Natural killer cell (primary cell): Measurements from ENCODE around the gene MTG1. TPM values are rescaled to one million over a fixed set of nuclear protein-coding genes. Genes with fewer than 3 reads are reported as not detected.
"Not testable (repeated sequence)": the region's sequence is repeated elsewhere in the genome, so short reads cannot be mapped to it uniquely, and the experiment has no call there.

Experiments used
- ATAC-seq, 3 donors: fragments of 150-1000 bp in 2 of 3; fragments of 200-7000 bp in 1 of 3; cut with Tn5 transposase; 1 replicate in 1 of 3; 2 replicates in 2 of 3; pipeline ENCODE4 v1.10.0; 2021; ENCODE audit warnings: mild to moderate bottlenecking in 2 of 3, moderate library complexity in 2 of 3
- DNase-seq, 2 donors: peaks; one replicate each; pipeline versions ENCODE4 v3.0.0 to v3.0.0-alpha.2; 2013 to 2021; ENCODE audit warnings: mixed read lengths in 1 of 2
- H3K27ac ChIP-seq: one replicate; pipeline ENCODE4 v1.5.1; 2013; ENCODE audit warnings: mild to moderate bottlenecking, low read length
- H3K27me3 ChIP-seq: one replicate; pipeline ENCODE4 v1.6.1; 2013; ENCODE audit warnings: low read length; ENCODE audit not compliant: control insufficient read depth, insufficient read depth
- H3K36me3 ChIP-seq: one replicate; pipeline ENCODE4 v1.6.1; 2013; ENCODE audit warnings: low read length; ENCODE audit not compliant: control insufficient read depth, insufficient read depth
- H3K4me1 ChIP-seq: one replicate; pipeline ENCODE4 v1.6.1; 2013; ENCODE audit warnings: low read length; ENCODE audit not compliant: control insufficient read depth, insufficient read depth
- H3K4me3 ChIP-seq: one replicate; pipeline ENCODE4 v1.5.1; 2013; ENCODE audit warnings: low read length
- H3K9me3 ChIP-seq: one replicate; pipeline ENCODE4 v1.6.1; 2013; ENCODE audit warnings: low read length; ENCODE audit not compliant: control insufficient read depth, insufficient read depth
- H3K27ac Mint-ChIP-seq, 2 donors: one replicate each; pipeline ENCODE4 v1.8.0; 2022; ENCODE audit warnings: mild to moderate bottlenecking in 2 of 2, mixed read lengths in 2 of 2, moderate library complexity in 1 of 2
- H3K27me3 Mint-ChIP-seq, 2 donors: one replicate each; pipeline ENCODE4 v1.8.0; 2022; ENCODE audit warnings: low read depth in 2 of 2, mixed read lengths in 2 of 2
- H3K36me3 Mint-ChIP-seq: one replicate; pipeline ENCODE4 v1.8.0; 2022; ENCODE audit warnings: mixed read lengths
- H3K4me1 Mint-ChIP-seq, 2 donors: one replicate each; pipeline ENCODE4 v1.8.0; 2022; ENCODE audit warnings: mixed read lengths in 2 of 2
- H3K4me3 Mint-ChIP-seq: one replicate; pipeline ENCODE4 v1.8.0; 2022; ENCODE audit warnings: mild to moderate bottlenecking, moderate library complexity, mixed read lengths
- H3K9me3 Mint-ChIP-seq, 2 donors: one replicate each; pipeline ENCODE4 v1.8.0; 2022; ENCODE audit warnings: mixed read lengths in 2 of 2
- WGBS: methylation state at CpG from one replicate; pipeline ENCODE4 v1.1.7; 2013; ENCODE audit warnings: missing lambda C conversion rate; ENCODE audit not compliant: insufficient coverage; 5-methylcytosine and 5-hydroxymethylcytosine counted together
- intact Hi-C: fragments of 100-400 bp; cut with micrococcal nuclease; formaldehyde crosslinking; loops from one replicate; pipeline ENCODE4 v1.14.2; 2022
- total RNA-seq, 4 donors: library from RNA; stranded (reverse); fragments of 120-200 nt in 1 of 4; gene quantifications; one replicate each; pipeline versions ENCODE4 v1.2.3 to v1.2.4, GENCODE V29; 2013 to 2022
- TF ChIP-seq, protein P1 (sequence below): fragments of 200-600 bp; IDR thresholded peaks from one replicate; pipeline ENCODE4 v1.8.0; 2022; ENCODE audit warnings: antibody characterized with exemption

The MTG1 gene
- total RNA-seq, 3 donors from 2014 or later (not counting 1 experiment from before 2014, with no cell fraction given), result 64.3 to 76.3 (median 67.1) TPM

DNA sequence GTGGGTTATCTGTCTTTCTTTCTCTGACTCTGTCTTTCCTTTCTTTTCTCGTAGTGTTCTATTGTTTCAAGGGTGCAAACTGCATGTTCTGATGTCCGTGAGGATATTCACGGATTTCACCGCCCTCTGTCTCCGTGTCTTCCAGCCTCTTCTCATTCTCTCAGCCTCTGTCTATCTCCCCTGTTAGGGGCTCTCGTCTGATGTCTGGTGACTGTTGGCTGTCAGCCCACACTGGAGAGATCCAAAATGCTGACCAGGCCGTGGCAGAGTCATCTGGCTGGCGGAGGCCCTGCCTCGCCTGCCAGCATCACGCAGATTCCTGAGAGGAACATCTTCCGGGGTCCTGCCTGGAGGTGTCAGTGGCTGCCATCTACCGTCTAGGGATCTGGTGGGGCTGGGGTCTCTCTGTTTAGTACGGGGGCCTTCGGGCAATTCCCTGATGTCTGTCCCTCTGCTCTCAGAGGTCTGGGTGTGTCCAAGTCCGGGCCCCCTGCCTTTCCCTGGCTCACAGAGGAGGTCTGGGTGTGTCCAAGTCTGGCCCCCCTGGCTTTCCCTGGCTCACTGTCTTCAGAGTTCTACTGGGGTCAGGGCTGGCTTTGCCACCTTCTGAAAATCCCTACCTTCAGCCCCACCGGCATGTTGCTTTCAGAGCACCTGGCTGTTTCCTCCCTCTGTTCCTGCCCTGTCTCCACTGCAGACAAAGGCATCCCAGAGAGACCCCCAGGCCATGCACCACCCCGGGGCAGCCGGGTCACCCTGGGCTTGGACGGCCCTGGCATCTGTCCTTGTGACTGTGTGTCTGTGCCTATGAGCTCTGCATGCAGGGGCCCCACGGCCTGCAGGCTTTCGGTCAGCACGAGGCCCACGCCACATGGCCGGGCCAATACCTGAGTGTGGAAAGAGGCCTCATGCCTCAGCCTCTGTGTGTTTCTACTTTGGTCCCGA lies 45.8 kb downstream of the MTG1 start:
- TF ChIP-seq, protein P1, sequence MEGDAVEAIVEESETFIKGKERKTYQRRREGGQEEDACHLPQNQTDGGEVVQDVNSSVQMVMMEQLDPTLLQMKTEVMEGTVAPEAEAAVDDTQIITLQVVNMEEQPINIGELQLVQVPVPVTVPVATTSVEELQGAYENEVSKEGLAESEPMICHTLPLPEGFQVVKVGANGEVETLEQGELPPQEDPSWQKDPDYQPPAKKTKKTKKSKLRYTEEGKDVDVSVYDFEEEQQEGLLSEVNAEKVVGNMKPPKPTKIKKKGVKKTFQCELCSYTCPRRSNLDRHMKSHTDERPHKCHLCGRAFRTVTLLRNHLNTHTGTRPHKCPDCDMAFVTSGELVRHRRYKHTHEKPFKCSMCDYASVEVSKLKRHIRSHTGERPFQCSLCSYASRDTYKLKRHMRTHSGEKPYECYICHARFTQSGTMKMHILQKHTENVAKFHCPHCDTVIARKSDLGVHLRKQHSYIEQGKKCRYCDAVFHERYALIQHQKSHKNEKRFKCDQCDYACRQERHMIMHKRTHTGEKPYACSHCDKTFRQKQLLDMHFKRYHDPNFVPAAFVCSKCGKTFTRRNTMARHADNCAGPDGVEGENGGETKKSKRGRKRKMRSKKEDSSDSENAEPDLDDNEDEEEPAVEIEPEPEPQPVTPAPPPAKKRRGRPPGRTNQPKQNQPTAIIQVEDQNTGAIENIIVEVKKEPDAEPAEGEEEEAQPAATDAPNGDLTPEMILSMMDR, result no peak
- WGBS, result 95% methylated on average over 25 of the region's 25 CpGs
- intact Hi-C loops, result loop anchor here (10.0 kb wide), 1 partner anchor 55 kb away; no protein-coding TSS in a partner anchor
- DNase-seq, result no peak
- H3K4me3 ChIP-seq, result no peak overlapping the region
- Mint-ChIP-seq H3K27ac (no peak overlapping the region), H3K36me3 (no peaks in the 10 kb centered on the region), H3K4me3 (no peak overlapping the region), H3K4me1 (peaks cover 23 to 41% of the 10 kb centered on the region in 2 donors), H3K9me3 (peaks cover 0 to 2% of the 10 kb centered on the region in 2 donors), H3K27me3 (no peaks in the 10 kb centered on the region)
- no peaks in the 10 kb centered on the region for H3K27me3 ChIP-seq
- H3K27ac ChIP-seq, result no peak overlapping the region
- no peaks in the 10 kb centered on the region for H3K36me3 ChIP-seq
- no peak for ATAC-seq
- H3K9me3 ChIP-seq, result no peaks in the 10 kb centered on the region
- peaks cover 42% of the 10 kb centered on the region for H3K4me1 ChIP-seq

DNA sequence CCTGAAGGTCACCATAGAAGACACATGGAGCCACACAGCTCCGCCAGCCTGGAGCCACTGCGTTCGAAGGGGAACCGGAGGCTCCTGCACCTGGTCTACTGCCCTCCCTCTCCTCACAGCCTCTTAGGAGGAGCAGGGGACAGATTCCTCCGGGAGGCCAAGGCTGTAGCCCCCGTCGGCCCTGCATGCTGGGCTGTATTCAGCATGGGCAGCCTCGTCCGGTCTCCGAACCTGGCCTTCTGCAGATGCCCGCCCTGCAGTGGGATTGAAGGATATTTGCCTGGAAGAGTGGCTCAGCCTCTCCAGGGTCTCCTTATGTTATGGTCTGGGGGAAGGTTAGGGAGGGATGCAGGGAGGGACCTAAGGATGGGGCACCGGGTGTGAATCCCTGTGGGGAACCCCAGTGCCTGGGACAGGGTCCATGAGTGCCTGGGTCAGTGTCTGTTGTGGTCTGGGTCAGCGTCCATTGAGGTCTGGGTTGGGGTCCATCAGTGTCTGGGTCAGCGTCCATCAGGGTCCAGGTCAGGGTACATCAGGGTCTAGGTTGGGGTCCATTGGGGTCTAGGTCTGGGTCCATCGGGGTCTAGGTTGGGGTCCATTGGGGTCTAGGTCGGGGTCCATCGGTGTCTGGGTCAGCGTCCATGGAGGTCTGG lies 46.8 kb downstream of the MTG1 start:
- no peaks in the 10 kb centered on the region for H3K36me3 Mint-ChIP-seq
- H3K27ac Mint-ChIP-seq, result no peak overlapping the region
- H3K27ac ChIP-seq, result no peak overlapping the region
- H3K36me3 ChIP-seq, result no peaks in the 10 kb centered on the region
- H3K4me3 ChIP-seq, result no peak overlapping the region
- no peaks in the 10 kb centered on the region for H3K27me3 Mint-ChIP-seq
- DNase-seq, result no peak
- H3K9me3 ChIP-seq, result no peaks in the 10 kb centered on the region
- ATAC-seq, result no peak
- 96% methylated on average over 14 of the region's 18 CpGs for WGBS
- peaks cover 23 to 49% of the 10 kb centered on the region in 2 donors for H3K4me1 Mint-ChIP-seq
- TF ChIP-seq, protein P1, result no peak
- intact Hi-C loops, result loop anchor here (10.0 kb wide), 1 partner anchor 54 kb away; no protein-coding TSS in a partner anchor
- peaks cover 2 to 3% of the 10 kb centered on the region in 2 donors for H3K9me3 Mint-ChIP-seq
- H3K4me3 Mint-ChIP-seq, result no peak overlapping the region
- peaks cover 42% of the 10 kb centered on the region for H3K4me1 ChIP-seq
- H3K27me3 ChIP-seq, result no peaks in the 10 kb centered on the region

DNA sequence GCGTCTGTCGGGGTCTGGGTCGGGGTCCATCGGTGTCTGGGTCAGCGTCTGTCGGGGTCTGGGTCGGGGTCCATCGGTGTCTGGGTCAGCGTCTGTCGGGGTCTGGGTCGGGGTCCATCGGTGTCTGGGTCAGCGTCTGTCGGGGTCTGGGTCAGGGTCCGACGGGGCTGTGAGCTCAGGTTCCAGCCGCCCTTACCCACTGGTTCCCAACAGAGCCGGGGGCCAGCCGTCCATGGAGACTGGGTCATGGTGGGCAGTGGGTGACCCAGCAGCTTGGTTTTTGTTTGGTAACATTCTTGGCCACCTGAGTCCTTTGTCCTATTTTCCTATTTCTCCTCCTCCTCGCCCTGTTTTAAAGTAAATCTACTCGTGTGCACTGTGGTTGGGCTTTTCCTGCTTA lies 47.4 kb downstream of the MTG1 start:
- WGBS, result 83% methylated on average over 13 of the region's 21 CpGs
- H3K4me3 ChIP-seq, H3K9me3 ChIP-seq, H3K36me3 Mint-ChIP-seq, H3K9me3 Mint-ChIP-seq, DNase-seq, H3K4me3 Mint-ChIP-seq, H3K36me3 ChIP-seq, H3K27ac ChIP-seq, ATAC-seq, H3K27me3 ChIP-seq, H3K27me3 Mint-ChIP-seq: not testable (repeated sequence)
- intact Hi-C loops, result loop anchor here (10.0 kb wide), 1 partner anchor 53 kb away; no protein-coding TSS in a partner anchor
- H3K4me1 ChIP-seq, result peaks cover 42% of the 10 kb centered on the region
- H3K27ac Mint-ChIP-seq, result peak overlapping the region in 1 of 2 donors; percentile 81
- peaks cover 23 to 49% of the 10 kb centered on the region in 2 donors for H3K4me1 Mint-ChIP-seq

DNA sequence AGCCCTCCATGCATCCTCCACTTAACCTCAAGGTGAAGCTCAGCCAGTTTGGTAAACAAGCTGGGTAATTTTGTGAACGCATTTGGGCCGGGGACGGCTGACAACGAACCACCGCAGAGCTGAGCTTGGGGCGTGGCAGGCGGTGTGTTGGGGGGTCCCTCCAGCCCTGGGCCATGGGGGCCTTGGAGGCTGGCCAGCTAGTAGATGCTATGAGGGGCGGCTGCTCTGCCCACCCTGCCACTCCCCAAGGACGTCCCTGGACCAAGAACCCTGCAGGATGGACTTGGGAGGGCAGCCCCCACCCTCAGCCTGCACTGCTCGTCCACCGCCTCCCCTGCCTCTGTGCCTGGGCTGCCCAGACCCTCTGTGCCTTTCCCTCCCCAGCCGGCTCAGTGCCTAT lies 47.8 kb downstream of the MTG1 start:
- no peak for DNase-seq
- peak overlapping the region in 1 of 2 donors; percentile 81 for H3K27ac Mint-ChIP-seq

More for the DNA sequence above, 47.8 kb downstream of the MTG1 start:
- Mint-ChIP-seq H3K9me3 (peaks cover 5% of the 10 kb centered on the region in 2 donors), H3K36me3 (peaks cover 4% of the 10 kb centered on the region), H3K4me1 (peaks cover 23 to 52% of the 10 kb centered on the region in 2 donors), H3K4me3 (peak overlapping the region; percentile 75), H3K27me3 (peaks cover 0 to 3% of the 10 kb centered on the region in 2 donors)
- H3K27me3 ChIP-seq, result no peaks in the 10 kb centered on the region
- peaks cover 42% of the 10 kb centered on the region for H3K4me1 ChIP-seq
- peaks cover 4% of the 10 kb centered on the region for H3K9me3 ChIP-seq
- WGBS, result 69% methylated on average over 12 of the region's 12 CpGs
- no peaks in the 10 kb centered on the region for H3K36me3 ChIP-seq
- peak overlapping the region; percentile 51 for H3K27ac ChIP-seq
- no peak for ATAC-seq
- intact Hi-C loops, result loop anchor here (10.0 kb wide), 1 partner anchor 53 kb away; no protein-coding TSS in a partner anchor
- TF ChIP-seq, protein P1, result no peak
- H3K4me3 ChIP-seq, result peak overlapping the region; percentile 28
